Measurements from ENCODE around the gene KLF14. TPM values are rescaled to one million over a fixed set of nuclear protein-coding genes. Genes with fewer than 3 reads are reported as not detected.

KLF14 gene
- total RNA-seq, 3 donors from 2014 or later = 0.15 to 0.80 TPM; not detected in 1

DNA sequence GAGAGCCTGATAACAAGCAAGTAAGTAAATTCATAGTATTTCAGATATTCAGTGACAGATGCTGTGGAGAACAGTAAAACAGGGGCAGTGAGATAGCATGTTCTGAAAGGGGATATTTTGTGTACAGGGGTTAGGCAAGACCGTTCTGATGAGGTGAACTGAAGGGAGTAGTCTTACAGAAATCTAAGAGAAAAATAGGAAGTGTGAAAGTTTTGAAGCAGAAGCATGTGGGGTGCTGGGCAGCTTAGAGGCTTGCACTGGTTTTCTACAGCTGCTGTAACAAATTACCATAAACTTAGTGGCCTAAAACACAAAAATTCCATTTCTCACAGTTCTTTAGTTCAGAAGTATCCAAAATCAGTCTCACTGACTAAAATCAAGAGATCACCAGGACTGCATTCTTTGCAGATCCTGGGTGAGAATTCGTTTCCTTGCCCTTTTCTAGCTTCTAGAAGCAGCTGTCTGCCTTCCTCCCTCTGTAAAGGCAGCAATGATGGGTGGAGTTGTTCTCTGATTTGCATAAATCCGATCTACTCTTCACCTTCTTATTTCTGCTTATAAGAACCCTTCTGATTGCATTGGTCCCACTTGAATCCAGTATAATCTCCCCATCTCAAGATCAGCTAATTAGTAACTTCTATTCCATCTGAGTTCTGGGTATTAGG is 7.5 kb upstream of the KLF14 start:
- TF ChIP-seq POLR2AphosphoS5 (IDR thresholded peaks at IDR 0.05) (no peak), POLR2A (IDR thresholded peaks at IDR 0.05) (no peak)
- TF ChIP-seq, protein P1, sequence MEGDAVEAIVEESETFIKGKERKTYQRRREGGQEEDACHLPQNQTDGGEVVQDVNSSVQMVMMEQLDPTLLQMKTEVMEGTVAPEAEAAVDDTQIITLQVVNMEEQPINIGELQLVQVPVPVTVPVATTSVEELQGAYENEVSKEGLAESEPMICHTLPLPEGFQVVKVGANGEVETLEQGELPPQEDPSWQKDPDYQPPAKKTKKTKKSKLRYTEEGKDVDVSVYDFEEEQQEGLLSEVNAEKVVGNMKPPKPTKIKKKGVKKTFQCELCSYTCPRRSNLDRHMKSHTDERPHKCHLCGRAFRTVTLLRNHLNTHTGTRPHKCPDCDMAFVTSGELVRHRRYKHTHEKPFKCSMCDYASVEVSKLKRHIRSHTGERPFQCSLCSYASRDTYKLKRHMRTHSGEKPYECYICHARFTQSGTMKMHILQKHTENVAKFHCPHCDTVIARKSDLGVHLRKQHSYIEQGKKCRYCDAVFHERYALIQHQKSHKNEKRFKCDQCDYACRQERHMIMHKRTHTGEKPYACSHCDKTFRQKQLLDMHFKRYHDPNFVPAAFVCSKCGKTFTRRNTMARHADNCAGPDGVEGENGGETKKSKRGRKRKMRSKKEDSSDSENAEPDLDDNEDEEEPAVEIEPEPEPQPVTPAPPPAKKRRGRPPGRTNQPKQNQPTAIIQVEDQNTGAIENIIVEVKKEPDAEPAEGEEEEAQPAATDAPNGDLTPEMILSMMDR (IDR thresholded peaks at IDR 0.05) = no peak
- Histone ChIP-seq H3K4me3 (no peak overlapping the region), H3K4me1 (no peaks in the 10 kb centered on the region), H3K36me3 (no peaks in the 10 kb centered on the region), H3K9me3 (no peaks in the 10 kb centered on the region), H3K27me3 (peaks cover 0 to 55% of the 10 kb centered on the region in 2 donors), H3K27ac (no peak overlapping the region)
- DNase-seq (ENCODE audit: low spot score in 2 of 2) = no peak
- intact Hi-C loops (cut with DNase I; ENCODE audit: low total_unique reads) = no loop called here

DNA sequence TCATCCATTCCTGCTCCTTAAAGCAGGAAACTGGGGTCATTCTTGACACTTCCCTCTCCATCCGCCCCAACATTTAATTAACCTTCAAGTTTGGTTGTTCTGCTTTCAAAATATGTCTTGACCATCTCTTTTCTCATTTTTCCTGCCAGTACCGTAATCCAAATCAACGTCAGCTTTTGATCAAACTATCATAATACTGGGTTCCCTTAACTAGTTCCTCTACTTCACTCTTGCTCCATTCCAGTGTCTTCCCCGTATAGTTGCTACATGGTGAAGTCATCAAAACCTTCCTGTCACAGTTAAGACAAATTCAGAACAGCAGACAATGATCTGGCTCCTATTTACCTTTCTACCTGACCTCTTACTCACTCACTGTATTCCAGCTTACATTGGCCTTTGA is 6.6 kb upstream of the KLF14 start:
- peaks cover 0 to 2% of the 10 kb centered on the region in 2 donors for H3K9me3 ChIP-seq
- intact Hi-C loops (cut with DNase I; ENCODE audit: low total_unique reads) = no loop called here
- no peak overlapping the region for H3K27ac ChIP-seq
- DNase-seq (ENCODE audit: low spot score in 2 of 2) = no peak
- TF ChIP-seq POLR2A (IDR thresholded peaks at IDR 0.05) (no peak), POLR2AphosphoS5 (IDR thresholded peaks at IDR 0.05) (no peak)
- TF ChIP-seq, protein P1 (IDR thresholded peaks at IDR 0.05) = no peak
- no peaks in the 10 kb centered on the region for H3K4me1 ChIP-seq
- no peaks in the 10 kb centered on the region for H3K36me3 ChIP-seq
- H3K4me3 ChIP-seq = no peak overlapping the region
- peaks cover 0 to 64% of the 10 kb centered on the region in 2 donors for H3K27me3 ChIP-seq

DNA sequence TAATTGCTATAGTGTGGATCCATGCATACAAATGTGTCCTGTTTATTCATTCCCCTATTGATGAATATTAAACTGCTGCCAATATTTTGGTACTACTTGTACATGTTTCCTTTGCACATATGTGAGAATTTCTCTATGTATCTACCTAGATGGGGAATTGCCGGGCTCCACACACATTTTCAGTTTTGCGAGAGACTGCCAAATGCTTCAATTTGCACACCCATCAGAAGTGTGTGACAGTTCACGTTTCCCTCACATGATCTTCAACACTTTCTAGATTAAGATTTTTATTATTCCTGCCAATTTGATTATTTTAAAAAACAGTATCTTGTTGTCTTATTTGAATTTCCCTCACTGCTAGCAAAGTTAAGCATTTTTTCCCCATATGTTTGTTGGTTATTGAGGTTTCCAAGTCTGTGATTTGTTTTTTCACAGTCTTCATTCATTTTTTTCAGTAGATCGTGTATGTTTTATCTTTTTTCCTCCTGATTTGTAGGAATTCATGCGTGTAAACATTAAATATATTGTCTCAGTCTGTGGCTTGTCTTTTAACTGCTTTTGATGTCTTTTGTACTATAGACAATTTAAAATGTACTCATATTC is 2.4 kb upstream of the KLF14 start:
- Histone ChIP-seq H3K4me3 (no peak overlapping the region), H3K9me3 (peaks cover 24 to 41% of the 10 kb centered on the region in 2 donors), H3K36me3 (no peaks in the 10 kb centered on the region), H3K27ac (no peak overlapping the region), H3K27me3 (peaks cover 3 to 88% of the 10 kb centered on the region in 2 donors), H3K4me1 (no peaks in the 10 kb centered on the region)
- TF ChIP-seq, protein P1 (IDR thresholded peaks at IDR 0.05) = no peak
- TF ChIP-seq POLR2AphosphoS5 (IDR thresholded peaks at IDR 0.05) = no peak
- no peak for TF ChIP-seq POLR2A (IDR thresholded peaks at IDR 0.05)
- DNase-seq (ENCODE audit: low spot score in 2 of 2) = no peak
- intact Hi-C loops (cut with DNase I; ENCODE audit: low total_unique reads) = no loop called here

DNA sequence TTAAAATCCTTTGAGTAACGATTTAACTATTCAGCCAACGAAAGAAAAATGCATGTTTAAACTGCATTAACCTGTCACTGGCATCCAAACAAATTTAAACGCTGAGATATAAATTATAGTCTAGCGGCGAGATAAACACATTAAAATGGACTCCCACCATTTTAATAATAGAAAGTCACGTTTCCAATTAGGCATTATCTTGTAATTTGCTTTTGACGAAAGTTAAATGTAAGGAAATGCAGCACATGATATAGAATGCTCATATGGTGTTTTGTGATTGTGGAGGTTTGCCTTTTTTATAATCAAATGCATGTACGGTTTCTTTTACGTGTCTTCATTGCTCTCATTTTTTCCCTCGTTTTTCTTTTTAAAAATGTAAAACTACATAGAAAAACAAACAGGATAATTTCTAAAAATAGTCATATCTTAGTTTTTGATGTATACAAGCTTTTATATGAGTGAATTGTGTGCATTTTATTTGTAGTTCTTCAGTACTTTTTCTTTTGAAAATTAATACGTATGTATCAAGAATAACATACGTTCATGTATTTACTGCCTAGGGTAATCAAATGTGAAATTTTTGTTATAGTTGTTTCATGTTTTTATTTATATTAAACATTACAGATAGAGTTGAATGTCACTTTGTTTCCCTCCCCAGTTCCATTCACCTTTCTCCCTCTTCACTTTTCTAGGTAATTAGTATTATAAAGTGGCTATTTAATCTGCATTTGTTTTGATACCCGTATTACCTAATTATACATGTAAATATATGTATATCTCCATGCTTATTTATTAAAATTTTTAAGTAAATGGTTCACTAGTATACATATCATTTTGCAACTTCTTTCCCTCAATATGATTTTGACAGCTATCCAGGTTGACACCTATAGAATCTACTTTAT is 1.1 kb upstream of the KLF14 start:
- peaks cover 3 to 83% of the 10 kb centered on the region in 2 donors for H3K27me3 ChIP-seq
- no peaks in the 10 kb centered on the region for H3K36me3 ChIP-seq
- peaks cover 24 to 43% of the 10 kb centered on the region in 2 donors for H3K9me3 ChIP-seq
- H3K4me1 ChIP-seq = no peaks in the 10 kb centered on the region
- TF ChIP-seq POLR2A (IDR thresholded peaks at IDR 0.05) = no peak
- TF ChIP-seq POLR2AphosphoS5 (IDR thresholded peaks at IDR 0.05) = no peak
- TF ChIP-seq, protein P1 (IDR thresholded peaks at IDR 0.05) = no peak
- H3K27ac ChIP-seq = no peak overlapping the region
- DNase-seq (ENCODE audit: low spot score in 2 of 2) = no peak
- intact Hi-C loops (cut with DNase I; ENCODE audit: low total_unique reads) = no loop called here
- H3K4me3 ChIP-seq = peak overlapping the region; percentile 50 to 66 (median 52)
